Measurements from ENCODE around the gene RPS15A.
A peak's percentile ranks its signal among the peaks of the same experiment; 100 is the strongest.

The RPS15A gene

DNA sequence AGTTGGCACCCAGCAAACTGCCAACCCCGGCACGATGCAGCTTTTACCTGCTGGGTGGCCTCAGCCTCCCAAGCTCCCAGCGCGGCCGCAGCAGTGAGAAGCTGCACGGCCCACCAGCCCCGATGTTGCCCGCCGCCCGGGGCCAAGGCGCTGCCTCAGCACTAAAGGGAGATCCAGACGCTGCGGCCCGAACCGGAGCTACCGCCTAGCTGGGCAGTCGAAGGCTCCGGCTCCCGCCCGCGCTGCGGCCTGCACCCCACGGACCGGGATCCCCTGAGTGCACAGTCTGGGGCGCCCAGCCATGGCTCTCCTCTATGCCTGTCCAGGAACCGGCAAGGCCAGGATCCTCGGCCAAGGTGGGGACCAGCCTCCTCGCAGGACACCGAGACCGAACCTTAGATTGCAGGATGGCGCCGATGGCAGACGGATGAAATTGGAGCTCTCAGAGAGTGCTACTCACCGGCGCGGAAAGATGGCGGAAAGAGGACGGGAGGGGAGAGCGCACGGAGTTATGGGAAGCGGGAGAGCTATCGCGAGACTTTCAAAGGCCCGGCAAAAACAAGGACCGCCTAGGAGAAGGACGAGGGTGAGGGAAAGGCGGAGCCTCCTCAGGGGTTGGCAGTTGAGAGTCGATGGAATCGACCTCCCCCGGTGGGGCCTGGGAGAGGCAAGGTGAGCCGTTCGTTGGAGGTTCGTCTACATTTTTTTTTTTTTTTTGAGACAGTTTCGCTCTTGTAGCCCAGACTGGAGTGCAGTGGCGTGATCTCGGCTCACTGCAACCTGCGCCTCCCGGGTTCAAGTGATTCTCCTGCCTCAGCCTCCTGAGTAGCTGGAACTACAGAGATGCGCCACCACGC, at the start of gene RPS15A:
TSS of gene RPS15A (minus strand) at position 485 of the 857 bp plus-strand sequence. CDS start 1,221 bp downstream, outside the sequence.
- DNase-seq = peak; percentile 93

DNA sequence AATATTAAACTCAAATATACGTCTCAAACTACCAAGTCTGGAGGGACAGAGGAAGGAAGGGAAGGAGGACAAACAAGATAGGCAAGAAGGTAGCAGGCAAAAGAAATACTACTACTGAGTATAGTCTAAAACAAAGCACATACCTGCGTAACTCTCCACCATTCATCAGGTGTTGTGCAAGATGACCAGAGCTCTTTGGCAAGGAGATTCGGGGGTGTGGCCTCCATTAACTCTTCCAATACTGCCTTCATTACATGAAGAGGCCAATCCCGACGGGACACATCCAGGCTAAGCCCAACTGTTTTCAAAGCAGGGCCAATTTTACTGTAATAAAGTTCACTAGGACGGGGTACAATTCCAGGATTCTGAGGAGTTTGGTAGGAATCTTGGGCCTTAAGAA, 49.4 kb upstream of the RPS15A start:
- DNase-seq = no peak

DNA sequence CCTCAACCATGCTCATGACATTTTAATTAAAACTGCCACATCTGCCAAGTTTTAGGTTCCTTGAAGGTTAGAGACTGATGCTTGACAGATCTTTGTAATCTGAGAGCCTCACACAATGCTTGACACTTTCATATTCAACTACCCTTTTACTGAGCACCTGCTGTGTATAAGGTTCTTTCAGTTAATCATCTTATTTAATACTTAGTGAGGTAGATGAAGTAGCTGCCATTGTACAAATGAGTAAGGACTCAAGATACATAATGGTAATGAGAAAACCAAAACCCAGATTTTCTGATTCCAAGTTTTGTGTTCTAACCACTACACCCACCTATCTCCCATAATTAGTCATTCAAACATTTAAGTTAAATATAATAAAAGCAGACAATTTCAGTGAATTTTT, 46.6 kb upstream of the RPS15A start:
- DNase-seq = no peak

DNA sequence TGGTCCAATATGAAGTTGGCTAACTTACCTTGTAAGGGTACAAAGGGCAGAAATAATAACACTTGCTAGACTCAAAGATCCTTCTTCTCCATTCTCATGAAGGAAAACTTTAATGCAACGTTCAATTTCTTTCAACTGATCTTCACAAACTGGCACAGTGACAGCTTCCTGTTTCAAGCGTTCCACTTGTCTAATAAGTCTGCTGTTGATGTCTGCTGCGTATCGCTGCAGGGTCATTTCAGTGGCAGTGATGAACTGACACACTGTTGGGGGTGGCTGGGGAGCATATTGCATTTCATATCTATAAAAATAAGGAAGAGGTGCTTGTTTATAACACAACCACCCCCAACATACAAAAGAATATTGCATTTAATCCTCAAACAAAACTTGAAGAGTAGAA, 44.7 kb upstream of the RPS15A start:
- no peak for DNase-seq

DNA sequence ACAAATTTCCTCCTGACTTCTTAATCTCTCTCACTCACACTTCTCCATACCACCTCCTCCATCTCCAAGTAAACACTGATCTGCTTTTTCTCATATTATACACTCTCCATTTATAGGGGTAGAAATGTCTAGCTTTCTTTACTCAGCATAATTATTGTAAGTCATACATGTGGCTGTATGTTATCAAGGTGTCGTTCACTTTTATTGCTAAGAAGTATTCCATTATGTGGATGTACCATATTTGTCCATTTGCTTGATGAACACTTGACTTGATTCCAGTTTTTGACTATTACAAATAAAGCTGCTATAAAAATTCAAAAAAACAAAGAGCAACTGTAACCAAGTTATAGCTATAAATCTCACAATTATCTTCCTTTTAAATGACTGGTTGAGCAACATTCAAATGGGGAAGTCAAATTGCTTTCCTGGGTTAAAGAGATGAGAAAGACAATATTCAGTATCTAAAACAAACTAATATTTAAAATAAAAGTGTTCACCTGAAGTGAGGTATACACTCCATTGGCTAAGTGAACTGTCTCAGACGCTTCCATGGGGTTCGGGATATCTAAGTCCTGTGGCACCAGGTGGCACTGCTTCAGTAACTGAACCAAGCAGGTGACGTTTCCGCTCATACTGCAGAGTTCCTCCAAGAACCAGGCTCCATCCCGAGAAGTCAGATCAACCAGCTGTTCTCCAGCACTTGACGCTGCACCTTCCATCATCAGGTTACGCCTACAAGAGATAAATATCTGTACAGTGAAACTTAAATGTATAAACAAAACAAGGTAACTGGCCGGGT, 43.8 kb upstream of the RPS15A start:
- no peak for DNase-seq

DNA sequence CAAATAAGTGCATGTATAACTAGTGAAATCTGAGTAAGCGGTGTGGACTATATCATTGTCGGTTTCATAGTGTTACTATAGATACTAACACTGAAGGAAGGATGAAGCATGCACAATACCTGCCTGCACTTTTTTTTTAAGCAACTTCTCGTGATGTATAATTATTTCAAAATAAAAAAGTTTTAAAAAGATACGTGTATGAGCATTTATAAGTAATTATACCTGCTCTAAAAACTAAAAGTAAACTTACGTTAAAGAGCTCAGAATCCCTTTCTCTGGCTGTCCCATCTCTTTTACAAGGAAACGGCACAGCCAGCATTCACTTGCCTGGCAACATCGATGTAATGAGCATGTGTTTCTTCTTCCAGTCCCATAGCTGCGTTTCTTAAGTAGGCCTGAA, 42.5 kb upstream of the RPS15A start:
- no peak for DNase-seq

DNA sequence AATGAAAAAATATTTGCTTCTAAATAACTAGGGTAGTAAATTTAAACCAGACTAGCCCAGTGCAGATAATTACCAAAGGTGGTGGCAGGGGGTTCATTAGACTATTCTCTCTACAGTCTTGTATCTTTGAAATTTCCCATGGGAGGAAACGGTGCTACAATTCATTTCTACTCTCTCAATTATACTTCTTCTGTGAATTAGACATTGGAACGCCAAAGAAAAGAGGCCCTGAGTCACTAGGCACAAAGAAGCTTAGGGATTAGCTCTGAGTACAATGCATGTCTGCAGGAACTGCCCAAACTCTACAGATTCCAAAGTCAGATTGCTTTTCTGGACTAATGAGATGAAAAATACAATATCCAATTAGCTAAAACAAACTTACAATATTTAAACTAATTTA, 41.9 kb upstream of the RPS15A start:
- DNase-seq = no peak

DNA sequence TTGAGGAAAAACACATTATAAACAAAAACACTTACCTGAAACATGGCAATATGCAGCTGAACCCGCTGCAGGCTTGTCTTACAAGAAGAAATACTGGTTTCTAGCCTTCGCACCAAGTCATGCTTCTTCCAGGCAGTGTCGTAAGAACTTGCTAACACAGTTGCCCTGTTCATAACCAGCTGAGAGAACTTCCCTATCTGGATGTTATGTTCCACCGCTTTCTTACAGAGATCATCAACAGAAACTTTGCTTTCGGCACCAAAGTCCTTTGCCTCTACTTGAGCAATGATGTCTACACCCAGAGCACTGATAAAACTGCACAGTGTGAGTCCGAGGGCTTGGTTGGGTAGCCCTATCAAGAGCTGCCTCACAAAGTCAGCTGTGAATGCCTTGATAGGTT, 39.1 kb upstream of the RPS15A start:
- DNase-seq = no peak

DNA sequence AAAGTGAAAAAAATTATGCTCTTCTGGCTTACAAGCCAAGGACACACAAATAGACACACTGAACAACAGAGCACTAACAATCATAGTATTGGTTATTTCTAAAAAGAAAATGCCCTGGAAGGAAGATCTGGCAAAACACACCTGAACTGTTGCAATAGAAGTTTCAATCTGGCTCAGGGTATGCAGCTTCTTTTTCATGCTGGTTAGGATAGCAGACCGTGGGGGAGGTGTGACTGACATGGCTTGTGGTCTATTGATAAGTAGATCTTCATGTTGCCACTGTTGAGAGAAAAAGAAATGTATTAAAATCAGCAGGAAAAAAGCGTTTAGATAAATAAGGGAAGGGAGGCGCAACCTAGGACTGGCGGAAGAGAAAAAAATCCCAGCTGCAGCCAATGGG, 37.8 kb upstream of the RPS15A start:
- DNase-seq = no peak

DNA sequence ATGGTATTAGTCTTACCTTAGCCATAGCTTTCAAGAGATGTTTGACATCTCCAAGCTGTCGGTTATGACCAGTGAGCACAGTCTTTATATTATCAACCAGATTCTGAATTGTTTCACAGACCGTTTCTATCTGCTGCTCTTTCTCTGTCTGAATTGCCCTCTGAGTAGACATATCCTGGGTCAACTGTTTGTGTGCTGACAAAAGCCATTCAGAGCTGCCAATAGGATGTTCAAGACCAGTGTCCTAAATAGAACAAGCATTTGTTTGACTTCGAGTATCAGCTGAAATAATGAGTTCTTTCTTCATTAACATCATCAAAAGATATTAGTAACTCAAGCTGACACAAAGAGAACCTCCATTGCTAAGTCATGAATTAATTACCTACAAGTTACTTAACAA, 26.2 kb upstream of the RPS15A start:
- DNase-seq = no peak

DNA sequence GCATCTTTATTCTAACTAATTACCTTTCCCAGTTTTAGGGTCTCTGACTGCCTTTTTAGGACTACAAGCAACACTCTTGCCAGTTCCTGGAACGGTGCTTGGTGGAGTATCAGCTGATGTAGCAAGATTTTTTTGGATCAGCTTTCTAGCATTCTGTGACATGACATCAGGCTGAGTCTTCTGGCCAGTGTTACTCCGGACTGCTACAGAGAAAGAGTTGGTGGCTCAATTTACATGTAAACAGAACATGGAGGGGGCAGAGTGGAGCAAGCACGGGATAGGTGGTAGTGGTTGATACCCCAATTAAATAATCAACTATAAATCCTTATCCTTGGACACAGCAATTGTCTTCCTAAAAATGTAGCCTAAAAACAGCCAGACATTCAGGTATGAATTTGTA, 21.8 kb upstream of the RPS15A start:
- no peak for DNase-seq

DNA sequence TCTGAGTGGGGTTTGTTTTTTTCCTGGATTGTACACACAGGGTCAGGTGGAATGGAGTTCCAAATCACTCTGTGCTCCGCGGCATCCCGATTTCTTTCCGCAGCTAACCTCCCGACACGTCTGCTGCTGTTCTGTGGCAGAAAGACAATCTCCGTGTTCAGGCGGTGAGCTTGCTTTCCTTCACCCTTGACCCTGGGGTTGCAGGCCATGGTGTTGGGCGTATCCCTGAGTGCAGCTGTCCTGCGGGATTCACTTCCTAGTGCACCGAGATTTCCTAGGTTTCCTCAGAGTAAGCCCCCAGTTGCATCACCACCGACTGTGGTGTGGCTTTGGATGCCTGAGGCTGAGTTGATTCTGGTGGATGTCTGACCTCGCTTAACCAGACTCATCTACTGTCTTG, 19.0 kb upstream of the RPS15A start:
- DNase-seq = no peak

DNA sequence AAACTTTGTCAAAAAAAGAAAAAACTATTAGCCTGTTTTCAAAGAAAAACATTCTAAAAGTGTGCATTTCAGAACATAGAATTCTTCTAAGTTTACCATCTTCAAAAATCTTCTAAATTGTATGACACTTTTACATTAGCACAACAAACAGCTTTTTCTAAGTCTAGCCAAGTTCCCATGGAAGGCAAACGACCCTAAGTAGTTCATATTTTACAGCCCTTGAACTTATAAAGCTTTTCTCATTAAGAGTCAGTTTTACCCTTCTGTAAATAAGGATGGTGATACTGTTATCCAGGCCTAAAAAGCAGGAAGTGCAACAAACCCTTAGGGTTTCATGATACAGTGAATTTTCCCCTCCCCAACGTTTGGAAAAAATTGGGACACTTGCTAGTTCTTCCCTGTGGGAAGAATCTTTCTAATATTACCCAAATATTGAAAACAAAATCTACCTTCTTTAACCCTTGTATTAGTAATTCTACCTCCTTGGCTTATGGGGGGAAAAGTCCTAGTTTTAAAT, 15.2 kb upstream of the RPS15A start:
- no peak for DNase-seq

DNA sequence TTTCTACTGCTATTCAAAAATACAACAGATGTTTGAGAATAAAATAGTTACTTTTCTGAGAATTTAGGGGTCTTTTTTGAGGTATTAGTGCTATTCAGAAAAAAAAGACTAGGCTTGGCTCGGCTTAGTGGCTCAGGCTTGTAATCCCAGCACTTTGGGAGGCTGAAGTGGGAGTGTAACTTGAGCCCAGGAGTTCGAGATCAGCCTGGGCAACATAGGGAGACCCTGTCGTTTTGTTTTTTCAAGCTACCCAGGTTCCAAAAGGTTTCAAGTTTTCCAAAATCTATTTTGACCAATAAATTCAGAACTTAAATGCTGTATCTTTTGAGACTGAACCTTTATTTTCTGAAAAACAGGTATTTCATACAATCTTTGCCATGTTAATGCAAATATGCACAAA, 14.4 kb upstream of the RPS15A start:
- no peak for DNase-seq

DNA sequence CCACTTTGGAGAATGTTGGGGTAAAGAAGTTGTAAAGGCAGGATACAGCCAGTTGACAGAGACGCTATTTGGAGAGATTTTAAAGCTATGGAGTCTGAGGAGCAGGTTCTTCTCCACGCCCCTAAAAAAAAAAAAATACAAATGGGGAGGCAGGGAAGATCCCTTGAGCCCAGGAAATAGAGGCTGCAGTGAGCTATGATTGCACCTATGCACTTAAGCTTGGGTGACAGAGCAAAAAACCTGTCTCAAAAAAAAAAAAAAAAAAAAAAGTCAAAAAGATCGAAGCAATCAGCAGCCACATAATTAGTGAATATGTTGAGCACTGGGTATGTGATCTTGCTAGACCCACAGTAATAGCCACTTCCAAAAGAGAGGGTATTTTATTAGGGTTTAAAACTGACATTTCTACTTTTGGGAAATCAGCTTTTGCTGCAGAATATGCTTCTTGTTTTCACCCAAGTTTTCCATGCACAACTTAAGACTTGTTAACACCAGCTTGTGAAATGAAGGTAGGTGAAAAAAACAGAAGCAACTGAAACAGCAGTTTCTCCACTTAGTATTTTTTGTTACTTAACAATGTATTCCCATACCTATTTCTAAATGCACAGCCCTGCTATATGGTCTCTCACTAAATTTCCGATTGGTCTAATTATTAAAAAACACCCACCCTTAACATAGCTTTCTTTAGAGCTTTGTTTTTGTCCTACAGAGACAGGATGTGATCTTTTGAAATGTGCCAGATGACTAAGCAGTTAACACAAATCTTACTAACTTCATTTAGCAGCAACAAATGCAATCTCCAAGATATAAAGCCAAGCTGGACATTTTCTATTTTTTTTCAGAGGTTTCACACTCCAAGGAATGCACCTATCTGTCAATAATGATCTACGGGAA, 13.7 kb upstream of the RPS15A start:
- no peak for DNase-seq

DNA sequence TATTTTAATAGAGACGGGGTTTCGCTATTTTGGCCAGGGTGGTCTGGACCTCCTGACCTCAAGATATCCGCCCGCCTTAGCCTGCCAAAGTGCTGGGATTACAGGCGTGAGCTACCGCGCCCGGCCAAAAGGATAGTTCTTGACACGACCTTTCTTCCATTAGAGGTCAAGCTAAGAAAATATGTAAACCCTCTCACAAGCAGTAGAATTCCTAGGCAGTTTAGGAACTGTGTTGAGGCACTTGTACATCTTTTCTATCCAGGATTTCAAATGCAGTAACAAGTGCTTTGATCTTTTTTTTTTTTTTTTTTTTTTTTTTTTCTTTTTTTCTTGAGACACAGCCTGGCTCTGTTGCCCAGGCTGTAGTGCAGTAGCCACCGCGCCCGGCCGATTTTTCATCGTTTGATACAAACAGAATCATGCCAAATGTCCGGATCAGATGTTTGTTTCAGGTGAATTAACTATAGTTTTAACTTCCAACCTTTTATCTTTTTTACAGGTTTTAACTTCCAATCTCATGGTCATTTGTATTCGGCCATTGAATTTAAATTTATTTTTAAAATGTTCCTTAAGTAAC, 12.7 kb upstream of the RPS15A start:
- DNase-seq = no peak

DNA sequence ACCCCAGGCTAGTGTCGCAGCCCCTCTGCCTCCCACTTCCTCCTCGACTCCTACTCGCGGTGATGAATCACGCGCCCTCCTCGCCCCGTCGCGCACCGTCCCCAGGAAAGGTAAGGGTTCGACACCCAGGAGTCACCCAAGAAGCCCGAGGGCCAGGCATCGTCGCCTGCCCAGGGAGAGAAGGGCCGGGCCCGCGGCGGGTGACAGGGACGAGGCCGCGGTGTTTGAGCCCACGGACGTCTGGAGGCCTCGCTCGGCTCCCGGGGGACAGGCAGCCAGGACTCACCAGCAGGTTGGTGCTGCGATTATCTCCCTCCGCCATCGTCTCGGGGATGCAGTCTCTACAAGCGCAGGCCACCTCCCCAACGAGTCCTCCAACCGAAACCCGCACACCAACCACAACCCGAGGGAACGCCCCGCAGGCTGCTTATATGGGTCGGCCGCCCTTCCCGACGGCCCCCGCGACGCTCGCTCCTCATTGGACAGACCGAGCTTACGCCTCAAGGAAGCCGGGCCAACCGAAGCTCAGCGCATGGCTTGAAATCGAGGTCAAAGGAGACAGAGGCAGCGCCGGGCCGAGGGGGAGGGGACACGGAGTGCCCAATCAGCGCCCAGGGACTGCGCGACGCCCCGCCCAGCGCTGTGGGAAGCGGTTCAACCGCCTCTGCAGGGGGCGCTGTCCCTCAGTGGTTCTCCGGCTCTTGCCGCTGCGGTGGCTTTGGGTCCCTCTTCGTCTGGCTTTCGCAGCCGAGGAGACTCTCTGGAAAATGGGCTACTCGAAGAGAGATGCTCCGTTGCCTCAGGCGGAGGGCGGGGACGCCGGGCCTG, 11.2 kb upstream of the RPS15A start, which contains the start of gene ARL6IP1:
TSS of gene ARL6IP1 (minus strand) at position 405 of the 828 bp plus-strand sequence. CDS start at position 322, 83 bp downstream.
- DNase-seq = peak; percentile 98

DNA sequence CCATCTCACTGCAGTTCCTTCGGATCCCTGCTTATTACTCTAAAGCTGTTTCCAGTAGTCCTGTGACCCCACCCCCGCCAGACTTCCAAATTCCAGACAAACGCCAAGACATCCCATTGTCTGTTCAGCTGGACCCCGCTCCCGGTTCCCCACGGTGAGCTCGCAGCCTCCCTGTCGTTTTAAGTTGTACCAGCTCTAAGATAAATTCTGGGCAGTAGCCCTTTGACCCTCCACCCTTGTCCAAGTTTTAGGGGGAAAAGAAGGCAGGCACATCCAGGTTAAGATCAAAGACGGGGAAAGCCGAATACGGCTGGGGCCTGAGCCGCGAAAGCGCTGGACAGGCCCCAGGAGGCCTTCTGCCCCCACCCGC, 10.6 kb upstream of the RPS15A start:
- DNase-seq = no peak

DNA sequence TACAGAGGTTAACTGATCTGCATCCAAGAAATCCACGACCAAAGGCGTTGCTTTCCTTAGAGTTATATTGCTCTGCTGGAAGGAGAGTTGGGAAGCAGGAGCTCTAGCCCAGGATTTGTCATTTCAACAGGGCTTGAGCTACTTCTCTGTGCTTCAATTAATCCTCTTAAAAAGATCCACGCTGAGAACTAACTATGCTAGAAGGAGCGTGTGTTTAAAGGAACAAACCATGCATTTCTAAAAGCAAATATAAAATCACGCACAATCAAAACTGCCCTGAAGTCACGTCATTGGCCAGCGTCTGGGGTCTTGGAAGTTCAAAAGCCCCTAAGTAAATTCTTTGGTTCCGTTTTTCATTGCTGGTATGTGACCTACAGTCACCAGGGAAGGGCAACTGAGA, 10.2 kb upstream of the RPS15A start:
- no peak for DNase-seq

DNA sequence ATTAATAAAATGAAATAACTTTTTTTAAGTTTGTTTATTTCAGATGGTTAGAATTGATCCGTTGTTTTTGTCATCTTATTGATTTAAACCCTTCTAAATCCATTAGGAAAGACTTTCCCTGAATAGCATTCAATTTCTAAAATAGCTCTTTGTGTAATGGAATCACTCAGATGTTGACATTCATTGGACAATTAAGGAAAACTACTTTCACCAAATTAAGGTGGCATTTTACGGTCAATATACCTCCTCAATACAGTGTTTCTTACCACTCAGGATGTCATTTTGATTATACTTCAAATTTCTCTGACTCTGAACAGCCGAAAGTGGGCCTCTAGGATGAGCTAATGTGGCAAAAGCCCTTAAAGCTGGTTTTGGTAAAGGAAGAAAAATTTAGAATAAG, 9.4 kb upstream of the RPS15A start:
- DNase-seq = no peak

DNA sequence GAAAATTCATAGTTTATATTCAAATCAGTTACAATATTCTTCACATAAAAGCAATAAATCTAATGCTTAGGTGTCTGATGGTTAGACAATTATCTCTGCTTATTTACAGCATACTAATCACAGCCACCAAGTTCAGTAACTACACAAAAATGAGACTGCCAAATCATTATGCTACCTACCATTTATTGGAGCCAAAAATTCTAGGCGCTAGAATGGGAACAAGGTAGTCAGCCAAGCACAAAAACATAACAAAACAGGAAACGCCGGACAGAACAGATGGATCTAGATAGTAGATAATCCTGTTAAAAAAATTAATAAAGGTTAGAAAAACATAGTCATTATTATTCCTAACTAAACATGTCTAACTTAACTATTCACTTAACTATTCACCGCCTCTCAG, 7.6 kb upstream of the RPS15A start:
- no peak for DNase-seq

DNA sequence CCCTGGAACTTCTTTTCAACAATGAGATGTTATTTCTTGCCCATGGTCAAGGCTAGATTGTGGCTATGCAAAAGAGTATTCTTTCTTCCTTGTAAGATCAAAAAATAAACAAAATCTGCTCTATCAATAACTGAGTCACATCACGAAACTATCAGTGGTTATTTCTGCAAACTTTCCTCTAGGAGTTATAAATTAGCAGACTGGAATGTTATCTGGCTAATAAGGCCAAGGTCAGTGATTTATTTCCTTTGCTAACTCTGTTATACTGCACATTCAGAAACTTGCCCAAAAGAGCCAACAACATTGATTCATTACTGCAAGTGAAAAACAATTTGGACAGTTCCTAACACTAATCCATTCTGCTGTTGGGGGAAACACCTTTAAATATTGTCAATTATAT, 6.2 kb upstream of the RPS15A start:
- DNase-seq = no peak
